ENCODE measurements around the gene PYGM. TPM values are rescaled to one million over a fixed set of nuclear protein-coding genes. Genes with fewer than 3 reads are reported as not detected.

The PYGM gene
- total RNA-seq, result 10 to 100 TPM; 12.1 to 14.4 TPM
- 14.2 TPM for polyA plus RNA-seq (ENCODE audit: insufficient read depth, low read depth, low replicate concordance)
- long read RNA-seq, donor 1, partial matches to known transcripts, result 0 of 2 reads
- long read RNA-seq, donor 1, other reads (novel, unspliced or antisense), result 0 of 2 reads
- long read RNA-seq, donor 2, result 0 reads

DNA sequence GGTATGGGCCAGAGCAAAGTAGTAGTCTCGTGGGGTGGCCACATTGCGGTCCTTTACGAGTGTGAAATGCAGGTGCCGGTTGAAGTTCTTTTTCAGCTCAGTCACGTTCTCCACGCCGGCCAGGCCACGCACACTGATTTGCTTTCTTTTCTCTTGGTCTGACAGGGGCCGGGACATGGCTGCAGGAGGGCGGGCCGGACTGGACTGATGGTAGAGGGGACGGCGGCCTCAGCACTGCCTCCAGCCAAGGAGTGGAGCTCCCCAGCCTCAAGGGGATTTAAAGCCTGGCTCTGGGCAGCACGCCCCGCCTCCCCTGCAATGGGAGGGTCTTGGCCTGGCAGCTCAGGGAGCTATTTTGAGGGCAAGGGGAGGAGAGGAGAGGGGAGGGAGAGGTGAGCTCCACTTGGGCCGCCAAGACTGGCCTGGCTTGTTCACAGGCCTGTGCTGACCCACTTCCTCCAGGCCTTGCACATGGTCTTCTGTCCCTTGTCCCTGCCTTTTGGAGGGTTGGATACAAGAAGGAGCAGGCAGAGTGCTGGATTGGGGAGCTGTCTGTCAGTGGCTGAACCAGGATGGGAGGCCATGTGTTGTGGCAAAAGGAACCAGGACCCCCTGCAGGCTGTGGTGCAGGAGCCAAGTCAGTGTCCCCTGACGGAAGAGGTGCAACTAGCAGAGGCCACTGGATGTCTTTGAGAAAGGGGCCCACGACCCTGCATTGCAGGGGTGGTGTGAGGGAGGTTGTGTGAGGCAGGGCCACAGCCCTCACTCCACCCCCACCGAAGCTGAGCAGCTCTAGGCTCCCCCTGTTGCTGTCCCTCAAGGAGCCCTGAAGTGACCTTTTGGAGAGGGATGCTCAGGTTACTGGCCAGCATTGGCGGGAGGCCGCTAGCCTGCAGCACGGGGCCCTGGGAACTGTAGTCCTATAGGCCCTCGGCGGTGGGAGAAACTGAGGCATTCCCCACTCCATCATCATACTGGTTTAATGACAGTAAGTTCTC lies at the start of gene PYGM:
PYGM (minus strand) TSS at position 253 of the 998 bp plus-strand sequence; CDS start at position 177, 76 bp downstream.
- no peaks in the 10 kb centered on the region for H3K27me3 ChIP-seq
- H3K9me3 ChIP-seq, result no peaks in the 10 kb centered on the region
- peak; percentile 83 for DNase-seq
- H3K4me1 ChIP-seq, result peaks cover 62% of the 10 kb centered on the region
- H3K27ac ChIP-seq, result peak within 1 kb of the TSS; percentile 58 to 70
- H3K4me3 ChIP-seq, result peak within 1 kb of the TSS; percentile 22 to 31
- WGBS, 2 donors, result 51 to 62% methylated on average over 19 to 24 of the region's 24 CpGs
- no peaks in the 10 kb centered on the region for H3K36me3 ChIP-seq (ENCODE audit: low read depth, missing control alignments)
- intact Hi-C loops (cut with DNase I; ENCODE audit: low total_unique reads), result no loop called here
- TF ChIP-seq POLR2A (IDR thresholded peaks at IDR 0.05), result no peak
- TF ChIP-seq, protein P1, sequence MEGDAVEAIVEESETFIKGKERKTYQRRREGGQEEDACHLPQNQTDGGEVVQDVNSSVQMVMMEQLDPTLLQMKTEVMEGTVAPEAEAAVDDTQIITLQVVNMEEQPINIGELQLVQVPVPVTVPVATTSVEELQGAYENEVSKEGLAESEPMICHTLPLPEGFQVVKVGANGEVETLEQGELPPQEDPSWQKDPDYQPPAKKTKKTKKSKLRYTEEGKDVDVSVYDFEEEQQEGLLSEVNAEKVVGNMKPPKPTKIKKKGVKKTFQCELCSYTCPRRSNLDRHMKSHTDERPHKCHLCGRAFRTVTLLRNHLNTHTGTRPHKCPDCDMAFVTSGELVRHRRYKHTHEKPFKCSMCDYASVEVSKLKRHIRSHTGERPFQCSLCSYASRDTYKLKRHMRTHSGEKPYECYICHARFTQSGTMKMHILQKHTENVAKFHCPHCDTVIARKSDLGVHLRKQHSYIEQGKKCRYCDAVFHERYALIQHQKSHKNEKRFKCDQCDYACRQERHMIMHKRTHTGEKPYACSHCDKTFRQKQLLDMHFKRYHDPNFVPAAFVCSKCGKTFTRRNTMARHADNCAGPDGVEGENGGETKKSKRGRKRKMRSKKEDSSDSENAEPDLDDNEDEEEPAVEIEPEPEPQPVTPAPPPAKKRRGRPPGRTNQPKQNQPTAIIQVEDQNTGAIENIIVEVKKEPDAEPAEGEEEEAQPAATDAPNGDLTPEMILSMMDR (IDR thresholded peaks at IDR 0.05), result no peak

DNA sequence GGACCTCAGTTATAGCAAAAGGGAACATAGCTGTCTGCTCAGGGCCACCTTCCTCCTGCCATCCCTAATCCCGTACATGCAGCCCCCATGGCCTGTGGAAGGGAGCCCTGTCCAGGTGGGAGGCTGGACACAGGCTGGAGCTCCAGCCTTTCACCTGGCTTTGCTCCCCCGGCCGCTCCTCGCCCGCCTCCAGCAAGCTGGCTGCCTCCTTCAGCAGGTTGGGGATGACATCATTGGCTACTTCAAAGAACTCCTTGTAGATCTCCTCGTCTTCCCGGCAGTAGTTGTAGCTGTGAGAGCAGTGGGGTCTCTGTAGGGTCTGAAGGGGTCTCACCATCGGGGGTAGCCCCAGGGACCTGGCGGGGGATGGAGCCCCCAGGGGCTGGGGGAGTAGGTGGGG lies 45.7 kb upstream of the PYGM start:
- TF ChIP-seq, protein P1 (IDR thresholded peaks at IDR 0.05), result no peak
- no peak for TF ChIP-seq POLR2A (IDR thresholded peaks at IDR 0.05)
- H3K4me3 ChIP-seq, result no peak overlapping the region
- H3K27me3 ChIP-seq, result no peaks in the 10 kb centered on the region
- 87 to 100% methylated on average over 5 to 9 of the region's 9 CpGs for WGBS, 2 donors
- H3K36me3 ChIP-seq (ENCODE audit: low read depth, missing control alignments), result no peaks in the 10 kb centered on the region
- DNase-seq, result no peak
- H3K9me3 ChIP-seq, result no peaks in the 10 kb centered on the region
- H3K4me1 ChIP-seq, result peaks cover 31% of the 10 kb centered on the region
- intact Hi-C loops (cut with DNase I; ENCODE audit: low total_unique reads), result no loop called here
- no peak overlapping the region for H3K27ac ChIP-seq

DNA sequence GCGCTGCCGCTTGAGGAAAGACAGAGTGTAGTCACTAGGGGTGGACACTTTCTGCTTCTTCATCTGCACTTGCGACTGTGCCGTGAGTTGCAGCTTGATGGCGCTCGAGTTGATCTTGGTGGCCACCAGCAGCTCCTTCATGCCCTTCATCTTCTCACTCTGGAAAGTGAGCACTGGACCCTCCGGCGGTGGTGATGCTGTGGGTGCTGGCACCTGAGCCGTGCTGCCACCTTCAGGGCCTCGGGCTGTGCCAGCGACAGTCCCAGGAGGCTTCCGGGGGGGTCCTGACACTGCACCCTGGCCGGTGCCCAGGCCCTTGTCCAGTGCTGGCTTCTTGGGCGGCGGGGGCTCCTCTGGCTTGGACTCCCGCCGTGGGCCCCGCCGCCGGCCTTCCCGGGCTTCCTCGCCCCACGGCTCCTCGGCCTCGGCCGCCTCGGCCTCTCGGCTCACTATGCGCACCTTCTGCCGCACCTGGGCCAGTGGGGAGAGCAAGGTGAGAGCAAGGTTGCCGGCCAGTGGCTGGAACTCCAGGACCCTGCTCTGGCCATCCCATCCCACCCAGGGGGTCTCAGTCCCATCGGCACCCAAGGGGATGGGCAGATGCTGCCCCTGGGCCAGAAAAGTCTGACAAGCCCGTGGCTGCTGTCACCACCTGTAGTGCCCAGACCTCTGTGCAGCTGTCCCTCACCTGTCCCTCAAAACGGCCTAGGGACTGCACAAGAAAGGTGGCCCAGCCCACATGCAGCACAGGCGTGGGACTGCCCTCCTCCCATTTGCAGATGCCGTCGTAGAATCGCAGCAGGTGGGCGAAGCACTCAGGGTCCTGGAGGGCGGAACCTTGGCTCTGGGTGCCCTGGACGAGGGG lies 44.8 kb upstream of the PYGM start:
- Histone ChIP-seq H3K9me3 (no peaks in the 10 kb centered on the region), H3K4me3 (no peak overlapping the region), H3K4me1 (peaks cover 27% of the 10 kb centered on the region), H3K36me3 (ENCODE audit: low read depth, missing control alignments) (no peaks in the 10 kb centered on the region), H3K27ac (no peak overlapping the region), H3K27me3 (no peaks in the 10 kb centered on the region)
- 66 to 83% methylated on average over 21 to 41 of the region's 41 CpGs for WGBS, 2 donors
- TF ChIP-seq, protein P1 (IDR thresholded peaks at IDR 0.05), result no peak
- TF ChIP-seq POLR2A (IDR thresholded peaks at IDR 0.05), result no peak
- intact Hi-C loops (cut with DNase I; ENCODE audit: low total_unique reads), result no loop called here
- DNase-seq, result no peak

DNA sequence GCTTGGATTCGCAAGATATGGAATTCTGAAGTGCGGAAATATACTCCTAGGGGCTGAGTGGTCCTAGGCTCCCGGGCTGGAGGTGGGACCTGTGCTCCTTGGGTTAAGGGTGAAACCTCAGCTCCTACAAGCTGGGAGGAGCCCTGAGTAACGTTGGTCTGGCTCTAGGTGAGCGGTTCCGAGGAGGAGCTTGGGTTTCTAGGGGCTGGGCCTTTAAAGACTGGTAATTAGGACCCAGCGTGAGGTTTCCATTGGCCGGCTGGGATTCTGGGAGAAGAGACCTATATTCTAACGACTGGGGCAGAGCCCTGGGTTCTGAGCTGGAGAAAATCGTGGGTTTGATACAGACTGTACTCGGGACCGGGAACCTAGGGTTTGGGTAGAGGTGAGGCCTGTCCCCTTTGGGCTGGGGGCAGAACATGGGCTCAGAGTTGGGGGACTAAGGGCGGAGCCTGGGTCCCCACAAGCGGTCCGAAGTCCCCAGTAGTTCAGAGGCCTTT lies 44.1 kb upstream of the PYGM start:
- no peak for DNase-seq
- 11 to 30% methylated on average over 12 to 15 of the region's 15 CpGs for WGBS, 2 donors
- Histone ChIP-seq H3K9me3 (no peaks in the 10 kb centered on the region), H3K36me3 (ENCODE audit: low read depth, missing control alignments) (no peaks in the 10 kb centered on the region), H3K4me1 (peaks cover 21% of the 10 kb centered on the region), H3K27me3 (no peaks in the 10 kb centered on the region), H3K4me3 (peak overlapping the region; percentile 59 to 63), H3K27ac (peak overlapping the region; percentile 76 to 93)
- TF ChIP-seq, protein P1 (IDR thresholded peaks at IDR 0.05), result no peak
- TF ChIP-seq POLR2A (IDR thresholded peaks at IDR 0.05), result no peak
- intact Hi-C loops (cut with DNase I; ENCODE audit: low total_unique reads), result no loop called here

Data from testis (tissue), 5 donors.